Measurements from ENCODE around the gene CD83.
A peak's percentile ranks its signal among the peaks of the same experiment; 100 is the strongest.
"Not testable (repeated sequence)": the region's sequence is repeated elsewhere in the genome, so short reads cannot be mapped to it uniquely, and the experiment has no call there.

The CD83 gene

DNA sequence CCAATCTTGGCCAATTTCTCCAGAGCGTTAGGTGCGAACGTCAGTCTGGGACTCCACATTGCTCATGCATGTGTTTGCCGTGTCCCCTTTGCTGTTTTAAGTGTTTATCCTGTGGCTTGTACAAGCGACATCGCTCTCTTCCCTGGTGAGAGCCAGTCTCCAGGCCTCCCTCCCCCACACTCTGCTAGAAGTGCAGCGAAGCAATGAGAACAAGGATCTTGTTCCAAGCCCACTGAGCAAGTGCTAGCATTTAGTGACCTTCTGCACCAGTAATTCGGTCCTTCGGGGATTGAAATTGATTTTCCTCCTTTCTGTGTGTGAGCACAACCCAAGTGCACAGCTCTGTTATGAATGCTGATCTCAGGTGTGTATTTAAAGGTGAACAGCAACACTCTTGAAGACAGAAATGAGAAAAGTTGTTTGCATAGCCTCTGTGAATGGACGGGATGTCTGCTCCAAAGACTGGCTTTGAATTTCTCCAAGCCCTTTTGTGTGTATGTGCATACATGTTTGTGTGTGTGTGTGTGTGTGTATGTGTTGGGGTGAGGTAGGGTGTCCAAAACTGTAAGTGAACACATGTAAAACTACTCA, 29.0 kb downstream of the CD83 start:
- DNase-seq (no peak), ATAC-seq (no peak)
- Mint-ChIP-seq H3K4me1 (peaks cover 9% of the 10 kb centered on the region), H3K27me3 (no peaks in the 10 kb centered on the region), H3K4me3 (no peak overlapping the region), H3K27ac (no peak overlapping the region), H3K9me3 (no peaks in the 10 kb centered on the region)

GRCh38 chr6:14147891-14148290, 30.3 kb downstream of the CD83 start:
- H3K27me3 Mint-ChIP-seq: no peaks in the 10 kb centered on the region

DNA sequence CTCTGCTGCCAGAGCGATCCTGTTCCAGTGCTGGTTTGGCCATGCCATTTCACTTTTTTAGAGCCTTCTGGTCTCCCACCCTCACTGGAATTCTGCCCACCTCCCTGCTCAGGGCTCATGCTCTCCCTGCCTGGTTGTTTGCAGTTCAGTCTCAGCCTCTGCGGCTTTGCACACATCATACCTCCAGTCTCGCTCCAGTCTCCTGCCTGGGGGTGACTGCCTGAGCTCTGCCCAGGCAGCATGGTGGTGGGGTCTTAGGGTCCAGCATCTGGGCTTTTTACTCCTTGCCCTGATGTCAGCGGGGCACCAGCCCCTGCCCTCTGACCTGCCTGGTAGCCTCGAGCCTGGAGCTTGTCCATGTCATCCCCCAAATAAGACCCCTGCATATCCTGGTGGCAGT, 30.9 kb downstream of the CD83 start:
- H3K27ac Mint-ChIP-seq: no peak overlapping the region
- no peaks in the 10 kb centered on the region for H3K27me3 Mint-ChIP-seq
- ATAC-seq (no peak), DNase-seq (no peak)
- H3K9me3 Mint-ChIP-seq: no peaks in the 10 kb centered on the region
- H3K4me1 Mint-ChIP-seq: peaks cover 9% of the 10 kb centered on the region
- no peak overlapping the region for H3K4me3 Mint-ChIP-seq

More at GRCh38 chr6:14147891-14148290, 30.3 kb downstream of the CD83 start:
- H3K9me3 Mint-ChIP-seq: no peaks in the 10 kb centered on the region
- H3K4me1 Mint-ChIP-seq: peaks cover 9% of the 10 kb centered on the region
- H3K27ac Mint-ChIP-seq: no peak overlapping the region
- no peak for ATAC-seq
- DNase-seq: no peak
- no peak overlapping the region for H3K4me3 Mint-ChIP-seq

DNA sequence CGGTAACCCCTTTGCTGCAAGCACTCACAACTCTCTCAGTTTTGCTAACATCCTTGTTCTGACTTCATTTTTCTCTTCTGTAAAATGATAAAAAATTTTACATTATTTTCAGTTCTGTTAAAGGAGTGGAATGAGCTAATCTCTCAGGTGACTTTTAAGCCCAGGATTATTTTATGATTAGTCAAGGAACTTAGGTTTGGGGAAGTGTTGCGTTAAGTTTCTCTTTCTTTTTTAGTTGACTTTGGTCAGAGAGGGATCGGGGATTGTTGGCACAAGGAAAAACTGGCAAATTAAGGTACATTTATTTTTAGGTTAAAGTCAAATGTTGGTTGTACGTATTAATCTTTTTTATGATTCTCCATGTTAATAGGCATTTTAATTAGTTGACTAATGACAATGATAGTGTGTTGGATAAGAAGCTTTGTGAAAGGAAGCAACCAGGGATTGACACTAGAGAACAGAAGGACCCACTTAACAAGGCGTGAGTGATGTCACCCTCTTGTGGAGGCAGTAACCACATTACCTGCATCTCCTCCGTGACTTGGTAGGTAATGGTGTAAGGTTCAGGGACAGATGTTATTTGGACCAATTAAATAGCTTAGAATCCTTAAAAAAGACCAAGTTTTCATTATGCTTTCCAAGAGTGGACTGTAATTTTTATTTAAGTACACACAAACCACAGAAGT, 31.6 kb downstream of the CD83 start:
- no peak for DNase-seq
- no peak for ATAC-seq
- Mint-ChIP-seq H3K9me3 (no peaks in the 10 kb centered on the region), H3K4me1 (peaks cover 9% of the 10 kb centered on the region), H3K4me3 (no peak overlapping the region), H3K27ac (no peak overlapping the region), H3K27me3 (no peaks in the 10 kb centered on the region)

DNA sequence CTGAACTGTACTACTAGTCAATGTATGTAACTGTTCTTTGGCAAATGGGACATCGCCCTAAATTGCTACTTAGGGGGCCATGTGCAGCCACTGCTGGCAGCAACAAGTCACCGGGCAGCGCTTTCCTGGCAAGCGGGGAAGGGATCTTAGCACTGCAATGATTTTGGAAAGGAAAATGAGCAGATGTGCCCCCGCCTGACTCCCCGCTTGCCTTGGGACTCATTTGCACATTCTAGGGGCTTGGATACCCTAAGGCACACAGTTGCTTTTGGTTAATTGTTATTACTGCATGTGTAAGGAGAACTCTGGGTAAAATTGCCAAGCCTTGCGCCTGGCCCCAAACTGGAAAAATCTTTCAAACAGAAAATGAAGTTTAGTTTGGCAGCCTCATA, 32.2 kb downstream of the CD83 start:
- Mint-ChIP-seq H3K4me3 (no peak overlapping the region), H3K9me3 (no peaks in the 10 kb centered on the region), H3K27me3 (no peaks in the 10 kb centered on the region), H3K27ac (peak overlapping the region in 1 of 2 donors; percentile 22), H3K4me1 (peaks cover 4% of the 10 kb centered on the region)
- no peak for ATAC-seq
- DNase-seq: no peak

DNA sequence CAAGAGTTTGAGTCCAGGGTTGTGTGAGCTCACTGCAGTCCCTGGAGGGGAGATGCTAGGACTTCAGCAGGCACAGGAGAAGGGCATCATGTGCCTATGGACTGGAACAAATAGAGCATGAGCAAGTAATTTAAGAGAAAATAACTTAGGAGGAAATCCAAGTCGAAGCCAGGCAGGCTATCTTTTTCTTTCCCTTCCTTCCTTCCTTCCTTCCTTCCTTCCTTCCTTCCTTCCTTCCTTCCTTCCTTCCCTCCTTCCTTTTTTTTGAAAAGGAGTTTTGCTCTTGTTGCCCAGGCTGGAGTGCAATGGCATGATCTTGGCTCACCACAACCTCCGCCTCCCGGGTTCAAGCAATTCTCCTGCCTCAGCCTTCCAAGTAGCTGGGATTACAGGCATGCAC, 33.7 kb downstream of the CD83 start:
- not testable (repeated sequence) for H3K4me1 Mint-ChIP-seq, H3K27ac Mint-ChIP-seq, ATAC-seq, H3K9me3 Mint-ChIP-seq, H3K4me3 Mint-ChIP-seq, H3K27me3 Mint-ChIP-seq, DNase-seq

DNA sequence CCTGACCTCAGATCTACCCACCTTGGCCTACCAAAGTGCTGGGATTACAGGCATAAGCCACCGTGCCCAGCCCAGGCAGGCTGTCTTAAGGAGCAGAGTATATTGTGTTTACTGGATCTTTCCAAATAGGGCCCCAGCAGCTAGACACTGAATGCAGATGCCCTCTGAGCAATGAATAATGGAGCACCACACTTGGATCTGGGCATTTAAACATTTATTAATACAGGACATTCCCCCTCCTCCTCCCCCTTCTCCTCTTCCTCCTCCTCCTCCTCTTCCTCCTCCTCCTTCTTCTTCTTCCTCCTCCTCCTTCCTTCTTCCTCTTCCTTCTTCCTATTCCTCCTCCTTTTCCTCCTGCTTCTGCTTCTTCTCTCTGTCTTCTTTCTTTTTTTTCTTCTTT, 34.2 kb downstream of the CD83 start:
- DNase-seq (no peak), ATAC-seq (no peak)
- H3K27me3 Mint-ChIP-seq: no peaks in the 10 kb centered on the region
- H3K9me3 Mint-ChIP-seq: no peaks in the 10 kb centered on the region
- H3K27ac Mint-ChIP-seq: peak overlapping the region in 1 of 2 donors; percentile 69
- H3K4me3 Mint-ChIP-seq: no peak overlapping the region
- no peaks in the 10 kb centered on the region for H3K4me1 Mint-ChIP-seq

DNA sequence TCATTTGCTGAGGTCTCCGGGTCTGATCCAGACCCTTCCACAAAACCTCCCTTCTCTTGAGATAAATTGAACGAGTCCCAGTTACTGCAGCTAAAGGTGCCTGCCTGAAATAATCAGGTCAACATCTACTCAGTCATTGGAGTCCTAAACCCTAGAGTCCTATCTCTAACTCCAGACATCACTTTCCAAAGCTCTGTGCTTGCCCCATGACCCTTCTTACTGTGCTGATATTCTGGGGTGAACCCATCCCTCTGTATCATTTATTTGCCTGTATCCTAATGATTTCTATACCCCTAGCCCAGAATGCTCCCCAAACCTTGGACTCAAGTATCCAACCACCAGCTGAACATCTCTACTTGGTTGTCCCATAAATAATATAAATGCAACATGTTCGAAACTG, 35.7 kb downstream of the CD83 start:
- Mint-ChIP-seq H3K27me3 (no peaks in the 10 kb centered on the region), H3K9me3 (peaks cover 0 to under 1% of the 10 kb centered on the region in 2 donors), H3K4me3 (no peak overlapping the region)

DNA sequence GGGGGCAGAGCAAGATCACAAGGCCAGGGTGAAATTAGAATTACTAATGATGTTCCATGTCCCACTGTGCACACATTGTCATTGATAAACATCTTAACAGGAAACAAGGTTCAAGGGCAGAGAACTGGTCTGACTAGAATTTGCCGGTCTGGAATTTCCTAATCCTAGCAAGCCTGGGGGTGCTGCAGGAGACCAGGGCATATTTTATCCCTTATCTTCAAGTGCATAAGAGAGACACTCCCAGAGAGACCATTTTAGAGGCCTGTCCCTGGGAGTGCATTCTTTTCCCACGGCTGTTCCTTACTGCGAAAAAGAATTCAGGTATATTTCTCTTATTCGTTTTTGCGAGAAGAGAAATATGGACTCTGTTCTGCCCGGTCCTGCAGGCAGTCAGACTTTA, 41.5 kb downstream of the CD83 start:
- H3K27me3 Mint-ChIP-seq: no peaks in the 10 kb centered on the region
- H3K9me3 Mint-ChIP-seq: peaks cover 4 to 9% of the 10 kb centered on the region in 2 donors
- H3K4me3 Mint-ChIP-seq: no peak overlapping the region
- H3K4me1 Mint-ChIP-seq: no peaks in the 10 kb centered on the region
- ATAC-seq (no peak), DNase-seq (no peak)
- H3K27ac Mint-ChIP-seq: no peak overlapping the region

More for the DNA sequence above, 35.7 kb downstream of the CD83 start:
- ATAC-seq: no peak
- Mint-ChIP-seq H3K4me1 (no peaks in the 10 kb centered on the region), H3K27ac (no peak overlapping the region)
- DNase-seq: no peak

DNA sequence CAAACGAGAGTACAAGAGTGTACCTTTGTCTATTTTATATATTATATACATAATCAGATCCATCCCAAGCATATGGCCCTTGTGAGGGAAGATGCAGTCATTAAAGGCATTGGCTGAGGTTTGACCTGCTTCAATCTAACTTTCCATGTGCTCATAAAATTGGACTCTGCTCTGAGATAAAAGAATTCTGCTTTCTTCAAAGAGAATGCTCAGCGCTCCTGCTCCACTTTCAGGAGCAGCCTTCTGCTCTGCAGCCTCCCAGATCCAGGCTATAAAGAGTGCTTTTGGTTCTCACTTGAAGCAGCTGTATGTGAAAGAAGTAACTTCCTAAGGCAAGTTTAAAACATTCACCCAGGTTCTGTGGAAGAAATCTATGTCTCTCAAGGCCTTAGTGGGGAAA, 45.3 kb downstream of the CD83 start:
- Mint-ChIP-seq H3K27ac (no peak overlapping the region), H3K4me3 (no peak overlapping the region), H3K4me1 (no peaks in the 10 kb centered on the region), H3K9me3 (peaks cover 4 to 9% of the 10 kb centered on the region in 2 donors), H3K27me3 (no peaks in the 10 kb centered on the region)
- no peak for ATAC-seq
- no peak for DNase-seq

- DNase-seq (no peak), ATAC-seq (no peak)
- no peak overlapping the region for H3K27ac Mint-ChIP-seq
- H3K27me3 Mint-ChIP-seq: no peaks in the 10 kb centered on the region
- H3K4me1 Mint-ChIP-seq: no peaks in the 10 kb centered on the region
- H3K4me3 Mint-ChIP-seq: no peak overlapping the region
- H3K9me3 Mint-ChIP-seq: peaks cover 21 to 23% of the 10 kb centered on the region in 2 donors
These were observed 47.5 kb downstream of the CD83 start for GRCh38 chr6:14165091-14165490.

- Mint-ChIP-seq H3K27ac (no peak overlapping the region), H3K9me3 (peaks cover 21 to 25% of the 10 kb centered on the region in 2 donors), H3K27me3 (no peaks in the 10 kb centered on the region), H3K4me1 (no peaks in the 10 kb centered on the region), H3K4me3 (no peak overlapping the region)
- DNase-seq (no peak), ATAC-seq (no peak)
These were observed 49.3 kb downstream of the CD83 start for GRCh38 chr6:14166839-14167238.

- no peaks in the 10 kb centered on the region for H3K27me3 Mint-ChIP-seq
- no peak for ATAC-seq
- no peak overlapping the region for H3K27ac Mint-ChIP-seq
- no peak for DNase-seq
- no peak overlapping the region for H3K4me3 Mint-ChIP-seq
- peaks cover 21 to 25% of the 10 kb centered on the region in 2 donors for H3K9me3 Mint-ChIP-seq
- H3K4me1 Mint-ChIP-seq: no peaks in the 10 kb centered on the region
These were observed 52.6 kb downstream of the CD83 start for GRCh38 chr6:14170128-14170527.

DNA sequence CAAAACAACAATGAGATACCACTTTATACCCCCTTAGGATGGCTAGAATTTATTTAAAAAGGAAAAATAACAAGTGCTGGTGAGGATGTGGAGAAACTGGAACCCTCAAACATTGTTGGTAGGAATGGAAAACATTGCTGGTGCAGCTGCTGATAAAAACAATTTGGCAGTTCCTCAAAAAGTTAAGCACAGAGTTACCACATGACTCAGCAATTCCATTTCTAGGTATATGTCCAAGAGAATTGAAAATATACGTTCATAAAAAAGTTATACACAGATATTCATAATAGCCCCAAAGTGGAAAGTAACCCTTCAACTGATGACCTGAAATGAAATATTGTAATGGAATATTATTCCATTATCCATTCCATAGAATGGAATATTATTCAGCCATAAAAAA, 55.0 kb downstream of the CD83 start:
- no peak overlapping the region for H3K4me3 Mint-ChIP-seq

GRCh38 chr6:14174226-14174625, 56.7 kb downstream of the CD83 start:
- no peak overlapping the region for H3K4me3 Mint-ChIP-seq
- peaks cover 9 to 10% of the 10 kb centered on the region in 2 donors for H3K9me3 Mint-ChIP-seq
- DNase-seq (no peak), ATAC-seq (no peak)
- no peak overlapping the region for H3K27ac Mint-ChIP-seq
- H3K27me3 Mint-ChIP-seq: no peaks in the 10 kb centered on the region
- no peaks in the 10 kb centered on the region for H3K4me1 Mint-ChIP-seq

More for the DNA sequence above, 55.0 kb downstream of the CD83 start:
- H3K9me3 Mint-ChIP-seq: peaks cover 21 to 25% of the 10 kb centered on the region in 2 donors
- no peaks in the 10 kb centered on the region for H3K4me1 Mint-ChIP-seq
- DNase-seq (no peak), ATAC-seq (no peak)
- H3K27ac Mint-ChIP-seq: no peak overlapping the region
- no peaks in the 10 kb centered on the region for H3K27me3 Mint-ChIP-seq

DNA sequence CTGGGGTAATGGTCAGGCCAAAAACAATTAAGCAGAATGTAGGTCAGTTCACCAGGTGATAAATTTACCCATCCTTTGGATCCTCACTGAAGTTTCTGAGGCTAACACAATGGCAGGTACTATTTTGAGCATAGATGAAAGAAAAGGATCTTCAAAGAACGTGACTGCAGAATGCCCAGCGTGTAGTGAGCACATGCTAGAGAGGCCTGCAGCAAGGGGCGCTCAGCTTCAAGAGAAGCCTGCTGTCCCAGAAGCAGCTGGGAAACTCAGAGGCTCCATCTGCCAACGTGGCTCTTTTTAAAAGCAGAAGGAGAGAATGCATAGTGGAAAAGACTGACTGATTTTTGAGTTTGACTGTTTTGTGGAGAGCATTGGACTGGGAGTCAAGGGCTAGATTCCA, 57.4 kb downstream of the CD83 start:
- Mint-ChIP-seq H3K9me3 (peaks cover 2 to 3% of the 10 kb centered on the region in 2 donors), H3K4me1 (peaks cover 3% of the 10 kb centered on the region), H3K27ac (no peak overlapping the region), H3K4me3 (no peak overlapping the region), H3K27me3 (no peaks in the 10 kb centered on the region)
- DNase-seq (no peak), ATAC-seq (no peak)

- no peak overlapping the region for H3K27ac Mint-ChIP-seq
- H3K4me1 Mint-ChIP-seq: peaks cover 5% of the 10 kb centered on the region
- no peak overlapping the region for H3K4me3 Mint-ChIP-seq
- H3K9me3 Mint-ChIP-seq: no peaks in the 10 kb centered on the region
- no peak for ATAC-seq
- H3K27me3 Mint-ChIP-seq: no peaks in the 10 kb centered on the region
- no peak for DNase-seq
These were observed 58.9 kb downstream of the CD83 start for GRCh38 chr6:14176429-14176828.

All from stimulated activated naive CD8-positive, alpha-beta T cell treated with anti-CD3 and anti-CD28 coated beads, Interleukin-15, amount 100 ng/mL, for 72 hours (primary cell).